ENCODE results near the gene ELFN2.

ELFN2 gene

GRCh38 chr22:37358386-37358785, 68.9 kb downstream of the ELFN2 start:
- ChIA-PET POLR2A (interaction anchor here (0.6 kb wide), 1 partner anchor 79 kb away, joined by 3 read pairs; no protein-coding TSS in a partner anchor), CTCF (no interaction called here)
- TF ChIP-seq L3MBTL2 (conservative IDR thresholded peaks at IDR 0.05) (no peak), SP1 (IDR thresholded peaks at IDR 0.05) (no peak), BHLHE40 (IDR thresholded peaks at IDR 0.05; ENCODE audit: borderline replicate concordance) (no peak), LEF1 (IDR thresholded peaks at IDR 0.05; ENCODE audit: borderline replicate concordance) (no peak), ARNT (IDR thresholded peaks at IDR 0.05) (no peak), FOXA1 (IDR thresholded peaks at IDR 0.05) (no peak), CTBP1 (IDR thresholded peaks at IDR 0.05; ENCODE audit: borderline replicate concordance) (no peak)
- DNase-seq (ENCODE audit: extremely low spot score): no peak

GRCh38 chr22:37357446-37358075, 69.7 kb downstream of the ELFN2 start:
- CTCF ChIA-PET: interaction anchor here (0.7 kb wide), 1 partner anchor 137 kb away, joined by 3 read pairs; no protein-coding TSS in a partner anchor
- no peak for TF ChIP-seq LEF1 (IDR thresholded peaks at IDR 0.05; ENCODE audit: borderline replicate concordance)
- no peak for TF ChIP-seq PKNOX1 (IDR thresholded peaks at IDR 0.05)
- TF ChIP-seq FOXA1 (IDR thresholded peaks at IDR 0.05): no peak
- TF ChIP-seq CTBP1 (IDR thresholded peaks at IDR 0.05; ENCODE audit: borderline replicate concordance): no peak
- no peak for TF ChIP-seq TARDBP (IDR thresholded peaks at IDR 0.05)
- TF ChIP-seq L3MBTL2 (conservative IDR thresholded peaks at IDR 0.05): no peak
- TF ChIP-seq NFRKB (IDR thresholded peaks at IDR 0.05): no peak
- no peak for TF ChIP-seq HDGF (IDR thresholded peaks at IDR 0.05; ENCODE audit: borderline replicate concordance)
- TF ChIP-seq FOXM1 (IDR thresholded peaks at IDR 0.05; ENCODE audit: borderline replicate concordance): no peak
- no peak for TF ChIP-seq ZNF384 (IDR thresholded peaks at IDR 0.05)
- no peak for TF ChIP-seq BHLHE40 (IDR thresholded peaks at IDR 0.05; ENCODE audit: borderline replicate concordance)
- no peak for TF ChIP-seq SP1 (IDR thresholded peaks at IDR 0.05)
- DNase-seq (ENCODE audit: extremely low spot score): no peak
- POLR2A ChIA-PET: no interaction called here

- POLR2A ChIA-PET: no interaction called here
- CTCF ChIA-PET: interaction anchor here (0.7 kb wide), 1 partner anchor 137 kb away, joined by 3 read pairs; no protein-coding TSS in a partner anchor
- TF ChIP-seq NFRKB (IDR thresholded peaks at IDR 0.05): no peak
- DNase-seq (ENCODE audit: extremely low spot score): no peak
Observed at GRCh38 chr22:37356922-37357321, 70.4 kb downstream of the ELFN2 start.

GRCh38 chr22:37355174-37355573, 72.1 kb downstream of the ELFN2 start:
- no peak for DNase-seq (ENCODE audit: extremely low spot score)
- no peak for TF ChIP-seq PKNOX1 (IDR thresholded peaks at IDR 0.05)
- TF ChIP-seq ZNF384 (IDR thresholded peaks at IDR 0.05): no peak
- no peak for TF ChIP-seq FOXK2 (IDR thresholded peaks at IDR 0.05)
- POLR2A ChIA-PET: no interaction called here
- CTCF ChIA-PET: no interaction called here

GRCh38 chr22:37354670-37355069, 72.6 kb downstream of the ELFN2 start:
- POLR2A ChIA-PET: no interaction called here
- TF ChIP-seq TARDBP (IDR thresholded peaks at IDR 0.05) (no peak), CTBP1 (IDR thresholded peaks at IDR 0.05; ENCODE audit: borderline replicate concordance) (no peak), ELF4 (IDR thresholded peaks at IDR 0.05) (no peak), FOXM1 (IDR thresholded peaks at IDR 0.05; ENCODE audit: borderline replicate concordance) (no peak), FOXK2 (IDR thresholded peaks at IDR 0.05) (no peak), BHLHE40 (IDR thresholded peaks at IDR 0.05; ENCODE audit: borderline replicate concordance) (no peak), NFRKB (IDR thresholded peaks at IDR 0.05) (no peak), HDGF (IDR thresholded peaks at IDR 0.05; ENCODE audit: borderline replicate concordance) (no peak), SUZ12 (IDR thresholded peaks at IDR 0.05) (no peak), ZNF384 (IDR thresholded peaks at IDR 0.05) (no peak), L3MBTL2 (conservative IDR thresholded peaks at IDR 0.05) (no peak), PKNOX1 (IDR thresholded peaks at IDR 0.05) (no peak), SP1 (IDR thresholded peaks at IDR 0.05) (no peak), LEF1 (IDR thresholded peaks at IDR 0.05; ENCODE audit: borderline replicate concordance) (no peak), FOXA1 (IDR thresholded peaks at IDR 0.05) (no peak), ARNT (IDR thresholded peaks at IDR 0.05) (no peak)
- CTCF ChIA-PET: no interaction called here
- no peak for DNase-seq (ENCODE audit: extremely low spot score)

- CTCF ChIA-PET: no interaction called here
- POLR2A ChIA-PET: no interaction called here
- DNase-seq (ENCODE audit: extremely low spot score): no peak
- TF ChIP-seq PKNOX1 (IDR thresholded peaks at IDR 0.05): no peak
- TF ChIP-seq ZNF384 (IDR thresholded peaks at IDR 0.05): no peak
- TF ChIP-seq FOXA1 (IDR thresholded peaks at IDR 0.05): no peak
- no peak for TF ChIP-seq FOXM1 (IDR thresholded peaks at IDR 0.05; ENCODE audit: borderline replicate concordance)
- no peak for TF ChIP-seq CTBP1 (IDR thresholded peaks at IDR 0.05; ENCODE audit: borderline replicate concordance)
- TF ChIP-seq LEF1 (IDR thresholded peaks at IDR 0.05; ENCODE audit: borderline replicate concordance): no peak
- no peak for TF ChIP-seq ELF4 (IDR thresholded peaks at IDR 0.05)
- no peak for TF ChIP-seq L3MBTL2 (conservative IDR thresholded peaks at IDR 0.05)
Observed at GRCh38 chr22:37354261-37354660, 73.0 kb downstream of the ELFN2 start.
